Left hindlimb (tissue), 1 donor: ENCODE data around the gene OR51V1.
"Not testable (repeated sequence)": the region's sequence is repeated elsewhere in the genome, so short reads cannot be mapped to it uniquely, and the experiment has no call there.

Source experiments
- DNase-seq: peaks from one replicate; pipeline ENCODE4 v3.0.0-alpha.2; 2018

OR51V1 gene

DNA sequence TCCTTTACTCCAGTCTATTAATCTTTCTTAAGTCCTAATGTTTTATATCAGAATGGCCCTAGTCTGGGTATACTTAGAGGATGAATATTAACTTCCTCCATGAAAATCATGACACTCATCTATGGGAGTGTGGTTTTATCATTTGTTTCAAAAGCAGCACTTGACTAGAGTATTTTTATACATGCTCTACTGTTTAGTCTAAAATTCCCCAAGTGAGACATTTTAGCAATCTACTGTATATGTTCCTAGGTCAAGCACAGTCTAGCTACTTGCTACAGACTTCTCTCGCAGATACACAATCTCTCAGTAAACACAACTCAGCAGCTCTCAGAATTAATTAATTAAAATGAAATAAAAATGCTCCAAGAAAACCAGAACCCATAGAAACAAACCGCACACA lies 29.3 kb upstream of the OR51V1 start:
- no peak for DNase-seq

DNA sequence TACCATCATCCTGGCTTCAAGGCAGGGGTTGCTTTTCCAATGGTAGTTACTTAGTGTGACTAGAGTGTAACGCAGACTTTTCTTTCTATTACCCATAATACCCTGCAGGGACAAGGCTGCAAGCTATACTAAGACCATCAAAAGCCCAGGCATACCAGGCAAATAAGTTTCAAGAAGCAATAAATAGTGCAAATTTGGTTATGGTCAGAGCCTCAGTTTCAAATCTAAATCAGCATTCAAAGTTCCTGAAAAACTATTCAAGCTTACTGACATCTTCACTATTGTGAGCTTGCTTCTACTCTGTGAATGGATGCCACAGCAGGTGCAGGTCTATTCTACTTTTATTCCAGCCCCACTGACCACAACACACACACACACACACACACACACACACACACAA lies 28.9 kb upstream of the OR51V1 start:
- DNase-seq: no peak

DNA sequence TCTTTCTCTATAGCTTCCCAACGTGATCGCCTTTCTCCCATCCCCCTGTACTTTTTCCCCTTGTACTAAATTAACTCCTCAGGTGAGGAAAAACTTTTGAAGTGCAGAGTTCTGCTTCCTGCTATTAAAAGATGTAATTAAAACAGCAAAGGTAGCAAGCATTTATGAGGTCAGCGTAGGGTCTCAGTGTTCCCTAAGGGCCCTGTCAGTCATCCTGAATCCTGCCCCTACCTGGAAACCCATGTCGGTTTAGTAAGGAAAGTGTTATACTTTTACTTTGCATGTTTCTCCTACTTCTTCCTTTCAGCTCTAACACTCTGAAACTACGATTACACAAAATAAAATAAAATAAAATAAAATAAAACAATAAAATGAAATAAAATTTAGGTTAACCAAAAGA lies 27.6 kb upstream of the OR51V1 start:
- no peak for DNase-seq

DNA sequence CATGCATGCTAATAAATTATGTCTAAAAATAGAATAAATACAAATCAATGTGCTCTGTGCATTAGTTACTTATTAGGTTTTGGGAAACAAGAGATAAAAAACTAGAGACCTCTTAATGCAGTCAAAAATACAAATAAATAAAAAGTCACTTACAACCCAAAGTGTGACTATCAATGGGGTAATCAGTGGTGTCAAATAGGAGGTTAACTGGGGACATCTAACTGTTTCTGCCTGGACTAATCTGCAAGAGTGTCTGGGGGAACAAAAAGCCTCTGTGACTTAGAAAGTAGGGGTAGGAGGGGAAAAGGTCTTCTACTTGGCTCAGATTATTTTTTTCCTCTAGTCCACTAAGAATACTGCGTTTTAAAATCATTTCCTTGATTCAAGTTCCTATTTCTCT lies 27.2 kb upstream of the OR51V1 start:
- no peak for DNase-seq

DNA sequence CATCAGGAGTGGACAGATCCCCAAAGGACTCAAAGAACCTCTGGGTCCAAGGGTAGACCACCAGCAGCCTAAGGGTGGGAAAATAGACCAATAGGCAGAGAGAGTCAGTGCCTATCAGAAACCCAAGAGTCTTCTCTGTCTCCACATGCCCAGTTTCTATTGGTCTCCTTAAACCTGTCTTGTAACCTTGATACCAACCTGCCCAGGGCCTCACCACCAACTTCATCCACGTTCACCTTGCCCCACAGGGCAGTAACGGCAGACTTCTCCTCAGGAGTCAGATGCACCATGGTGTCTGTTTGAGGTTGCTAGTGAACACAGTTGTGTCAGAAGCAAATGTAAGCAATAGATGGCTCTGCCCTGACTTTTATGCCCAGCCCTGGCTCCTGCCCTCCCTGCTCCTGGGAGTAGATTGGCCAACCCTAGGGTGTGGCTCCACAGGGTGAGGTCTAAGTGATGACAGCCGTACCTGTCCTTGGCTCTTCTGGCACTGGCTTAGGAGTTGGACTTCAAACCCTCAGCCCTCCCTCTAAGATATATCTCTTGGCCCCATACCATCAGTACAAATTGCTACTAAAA lies 26.3 kb upstream of the OR51V1 start, which contains the start of gene HBB:
HBB (minus strand) TSS at position 340 of the 579 bp plus-strand sequence; CDS start at position 290, 50 bp downstream.
- DNase-seq: no peak

DNA sequence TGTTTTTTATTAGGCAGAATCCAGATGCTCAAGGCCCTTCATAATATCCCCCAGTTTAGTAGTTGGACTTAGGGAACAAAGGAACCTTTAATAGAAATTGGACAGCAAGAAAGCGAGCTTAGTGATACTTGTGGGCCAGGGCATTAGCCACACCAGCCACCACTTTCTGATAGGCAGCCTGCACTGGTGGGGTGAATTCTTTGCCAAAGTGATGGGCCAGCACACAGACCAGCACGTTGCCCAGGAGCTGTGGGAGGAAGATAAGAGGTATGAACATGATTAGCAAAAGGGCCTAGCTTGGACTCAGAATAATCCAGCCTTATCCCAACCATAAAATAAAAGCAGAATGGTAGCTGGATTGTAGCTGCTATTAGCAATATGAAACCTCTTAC lies 25.0 kb upstream of the OR51V1 start:
- no peak for DNase-seq

DNA sequence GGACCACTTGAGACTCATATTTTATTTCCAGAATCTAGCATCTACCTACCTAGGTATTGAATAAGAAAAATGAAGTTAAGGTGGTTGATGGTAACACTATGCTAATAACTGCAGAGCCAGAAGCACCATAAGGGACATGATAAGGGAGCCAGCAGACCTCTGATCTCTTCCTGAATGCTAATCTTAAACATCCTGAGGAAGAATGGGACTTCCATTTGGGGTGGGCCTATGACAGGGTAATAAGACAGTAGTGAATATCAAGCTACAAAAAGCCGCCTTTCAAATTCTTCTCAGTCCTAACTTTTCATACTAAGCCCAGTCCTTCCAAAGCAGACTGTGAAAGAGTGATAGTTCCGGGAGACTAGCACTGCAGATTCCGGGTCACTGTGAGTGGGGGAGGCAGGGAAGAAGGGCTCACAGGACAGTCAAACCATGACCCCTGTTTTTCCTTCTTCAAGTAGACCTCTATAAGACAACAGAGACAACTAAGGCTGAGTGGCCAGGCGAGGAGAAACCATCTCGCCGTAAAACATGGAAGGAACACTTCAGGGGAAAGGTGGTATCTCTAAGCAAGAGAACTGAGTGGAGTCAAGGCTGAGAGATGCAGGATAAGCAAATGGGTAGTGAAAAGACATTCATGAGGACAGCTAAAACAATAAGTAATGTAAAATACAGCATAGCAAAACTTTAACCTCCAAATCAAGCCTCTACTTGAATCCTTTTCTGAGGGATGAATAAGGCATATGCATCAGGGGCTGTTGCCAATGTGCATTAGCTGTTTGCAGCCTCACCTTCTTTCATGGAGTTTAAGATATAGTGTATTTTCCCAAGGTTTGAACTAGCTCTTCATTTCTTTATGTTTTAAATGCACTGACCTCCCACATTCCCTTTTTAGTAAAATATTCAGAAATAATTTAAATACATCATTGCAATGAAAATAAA lies 24.3 kb upstream of the OR51V1 start:
- no peak for DNase-seq

DNA sequence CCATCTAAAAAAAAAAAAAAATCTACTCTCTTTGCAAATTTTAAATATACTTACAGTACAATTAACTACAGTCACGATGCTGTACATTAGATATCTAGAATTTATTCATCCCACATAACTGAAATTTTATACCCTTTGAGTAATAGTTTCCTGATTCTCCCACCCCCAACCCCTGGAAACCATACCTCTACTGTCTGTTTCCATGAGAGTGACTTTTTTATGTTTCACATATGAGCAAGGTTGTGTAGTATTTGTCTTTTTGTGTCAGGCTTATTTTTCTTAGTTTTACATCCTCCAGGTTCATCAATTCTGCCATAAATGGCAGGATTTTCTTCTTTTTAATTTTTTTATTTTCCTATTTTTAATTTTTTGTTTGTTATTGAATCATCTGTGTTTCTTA lies 23.2 kb upstream of the OR51V1 start:
- no peak for DNase-seq

DNA sequence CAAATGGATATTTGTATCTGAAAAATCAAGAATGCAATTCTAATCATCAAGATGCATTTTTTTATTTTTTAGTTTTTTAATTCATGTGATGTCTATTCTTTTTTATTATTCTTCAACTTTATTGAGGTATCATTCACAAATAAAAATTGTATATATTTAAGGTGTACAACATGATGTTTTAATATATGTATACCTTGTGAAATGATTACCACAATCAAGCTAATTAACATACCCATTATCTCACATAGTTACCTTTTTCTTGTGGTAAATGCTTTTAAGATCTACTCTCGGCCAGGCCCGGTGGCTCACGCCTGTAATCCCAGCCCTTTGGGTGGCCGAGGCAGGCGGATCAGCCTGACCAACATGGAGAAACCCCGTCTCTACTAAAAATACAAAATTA lies 22.7 kb upstream of the OR51V1 start:
- no peak for DNase-seq

DNA sequence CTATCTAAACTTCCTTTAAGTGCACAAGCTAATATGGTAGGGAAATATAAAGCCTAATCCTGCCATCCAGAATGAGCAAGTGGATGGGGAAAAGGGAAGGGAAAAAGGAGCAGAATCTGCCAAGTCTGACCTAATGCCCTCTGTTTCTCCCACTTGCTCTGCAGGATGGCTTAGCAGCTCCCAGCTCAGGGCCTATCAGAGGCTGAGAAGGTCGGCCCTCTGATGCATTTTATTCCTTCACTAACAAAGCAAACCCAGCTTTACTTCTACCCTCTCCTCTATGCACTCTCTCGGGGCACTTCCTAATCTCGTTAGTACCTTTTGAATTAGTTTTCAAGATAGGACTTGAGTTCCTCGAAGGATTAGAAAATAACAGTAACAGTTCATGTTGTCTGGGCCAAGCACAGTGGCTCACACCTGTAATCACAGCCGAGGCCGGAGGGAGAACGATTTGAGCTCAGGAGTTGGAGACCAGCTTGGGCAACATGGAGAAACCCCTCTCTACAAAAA lies 9.9 kb upstream of the OR51V1 start:
- DNase-seq: no peak

DNA sequence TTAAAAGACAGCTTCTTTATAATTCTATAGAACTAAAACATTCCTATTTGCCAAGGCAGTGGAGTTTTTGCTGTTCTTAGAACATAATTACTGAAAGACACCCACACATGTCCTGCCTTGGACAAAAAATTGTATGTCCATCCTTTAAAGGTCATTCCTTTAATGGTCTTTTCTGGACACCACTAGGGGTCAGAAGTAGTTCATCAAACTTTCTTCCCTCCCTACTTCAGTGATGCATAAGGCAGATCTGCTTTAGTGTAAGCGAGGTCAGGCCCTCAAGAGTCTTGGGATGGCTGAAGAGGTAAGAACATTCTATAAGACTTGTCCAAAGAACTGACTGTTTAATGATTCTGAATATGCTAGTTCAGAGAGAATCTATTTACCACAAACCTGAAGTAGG lies 4.3 kb upstream of the OR51V1 start:
- no peak for DNase-seq

DNA sequence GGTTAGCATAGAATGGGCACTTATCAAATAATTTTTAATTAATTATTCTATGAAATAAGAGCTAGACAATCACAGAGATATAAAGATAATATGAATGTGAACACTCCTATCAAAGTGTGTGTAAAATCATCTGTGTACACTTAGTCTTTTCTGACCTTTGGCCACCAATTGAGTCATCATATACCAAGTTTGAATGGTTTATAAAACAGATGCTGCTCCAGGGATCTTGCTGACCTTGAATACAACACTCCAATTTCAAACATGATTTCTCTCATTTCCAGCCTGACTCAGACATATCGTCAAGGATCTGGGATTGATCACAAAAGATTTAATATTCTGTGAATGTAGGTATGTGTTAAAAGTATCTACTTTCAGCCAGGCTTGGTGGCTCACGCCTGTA lies 2.9 kb upstream of the OR51V1 start:
- no peak for DNase-seq

DNA sequence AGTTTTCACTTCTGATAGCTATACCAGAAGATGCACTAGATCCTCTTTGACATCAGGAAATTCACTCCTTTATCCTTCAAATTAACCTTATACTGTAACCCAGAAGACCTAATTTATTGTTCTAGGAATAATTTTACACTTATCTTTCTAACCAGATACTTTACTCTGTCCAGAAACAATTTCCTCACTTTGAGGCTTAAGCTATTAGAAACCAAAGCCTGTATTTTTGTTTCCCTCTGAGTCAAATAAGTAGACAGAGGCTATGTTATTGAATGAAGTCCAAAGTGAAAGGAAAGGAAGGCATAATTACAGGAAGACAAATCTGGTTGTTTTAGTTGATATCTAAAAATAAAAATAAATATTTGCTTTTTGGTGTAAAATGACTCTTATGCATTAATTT lies 2.2 kb downstream of the OR51V1 start:
- DNase-seq: no peak

DNA sequence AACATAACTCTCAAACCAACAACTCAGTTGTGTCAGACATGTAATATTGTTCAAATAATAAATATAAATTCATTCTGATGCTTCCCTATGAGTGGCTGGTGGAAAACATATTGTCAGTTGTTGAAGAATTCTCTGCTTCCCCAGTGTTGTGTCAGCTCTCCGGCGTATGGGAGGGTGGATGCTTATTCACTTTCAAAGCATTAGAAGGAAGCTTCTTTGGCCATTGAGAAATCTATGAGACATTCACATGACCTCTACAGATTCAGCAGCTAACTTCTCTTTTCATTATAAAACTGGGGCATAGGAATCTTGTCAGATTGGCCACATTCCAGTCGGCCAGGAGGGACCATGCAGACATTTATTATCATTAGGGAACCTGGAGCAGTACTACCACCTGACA lies 2.9 kb downstream of the OR51V1 start:
- no peak for DNase-seq

DNA sequence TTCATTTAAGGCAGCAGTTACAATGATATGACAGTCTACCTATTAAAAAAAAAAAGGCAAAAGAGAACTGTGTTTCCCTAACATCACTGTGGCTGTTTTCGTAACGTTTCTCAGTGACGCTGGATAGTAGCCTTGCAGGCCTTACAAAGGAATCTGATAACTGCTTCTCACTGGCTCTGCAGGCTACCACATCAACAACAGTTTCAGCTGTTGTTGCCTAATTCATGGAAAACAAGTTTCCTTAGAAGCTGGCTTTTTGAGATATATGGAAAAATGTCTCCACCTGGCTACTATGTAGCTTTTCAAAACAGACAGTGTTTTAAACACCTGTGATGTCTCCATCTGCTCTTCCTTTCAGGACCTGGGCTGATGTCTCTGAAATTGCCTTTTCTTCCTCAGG lies 3.8 kb downstream of the OR51V1 start:
- DNase-seq: no peak

DNA sequence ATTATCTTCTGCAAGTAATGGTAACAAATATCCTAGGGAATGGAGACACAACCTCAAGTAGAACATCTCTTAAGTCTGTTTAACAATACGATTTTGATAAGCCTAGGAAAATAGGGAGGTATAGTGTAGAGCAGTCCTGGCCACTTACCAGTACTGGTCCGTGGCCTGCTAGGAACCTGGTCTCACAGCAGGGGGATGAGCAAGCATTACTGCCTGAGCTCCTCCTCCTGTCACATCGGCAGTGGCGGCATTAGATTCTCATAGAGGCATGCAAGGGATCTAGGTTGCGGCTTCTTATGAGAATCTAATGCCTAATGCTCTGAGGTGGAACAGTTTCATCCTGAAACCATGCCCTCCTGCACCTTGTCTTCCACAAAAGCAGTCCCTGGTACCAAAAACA lies 4.4 kb downstream of the OR51V1 start:
- no peak for DNase-seq

DNA sequence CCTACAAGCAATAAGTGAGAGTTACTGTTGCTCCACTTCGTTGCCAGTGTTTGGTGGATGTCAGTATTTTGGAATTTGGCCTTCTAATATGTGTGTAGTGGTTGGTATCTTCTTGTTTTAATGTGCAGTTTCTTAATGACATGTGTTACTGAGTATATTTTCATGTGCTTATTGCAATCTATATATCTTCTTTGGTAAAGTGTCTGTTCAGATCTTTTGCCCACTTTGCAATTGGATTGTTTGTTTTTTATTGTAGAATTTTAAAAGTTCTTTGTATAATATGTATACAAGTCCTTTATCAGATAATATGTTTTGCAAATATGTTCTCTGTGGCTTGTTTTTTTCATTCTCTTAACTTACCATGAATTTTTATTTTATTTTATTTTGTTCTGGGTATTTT lies 7.7 kb downstream of the OR51V1 start:
- no peak for DNase-seq

DNA sequence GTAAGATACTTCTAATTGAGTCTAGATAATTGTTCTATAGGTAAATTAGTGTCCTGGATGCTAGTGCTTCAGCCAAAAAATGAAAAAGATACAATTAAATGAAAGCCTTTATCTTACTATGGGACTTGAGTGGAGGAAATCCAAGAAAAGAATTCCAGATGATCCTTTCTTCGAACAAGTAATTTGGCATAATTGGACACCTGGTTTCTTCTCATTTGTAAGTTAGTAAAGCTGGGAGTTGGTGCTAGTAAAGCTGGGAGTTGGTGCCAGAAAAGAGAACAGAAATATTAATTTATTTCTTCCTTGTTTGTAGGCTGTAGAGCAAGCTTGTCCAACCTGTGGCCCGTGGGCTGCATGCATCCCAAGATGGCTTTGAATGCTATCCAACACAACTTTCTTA lies 12.3 kb downstream of the OR51V1 start:
- no peak for DNase-seq

DNA sequence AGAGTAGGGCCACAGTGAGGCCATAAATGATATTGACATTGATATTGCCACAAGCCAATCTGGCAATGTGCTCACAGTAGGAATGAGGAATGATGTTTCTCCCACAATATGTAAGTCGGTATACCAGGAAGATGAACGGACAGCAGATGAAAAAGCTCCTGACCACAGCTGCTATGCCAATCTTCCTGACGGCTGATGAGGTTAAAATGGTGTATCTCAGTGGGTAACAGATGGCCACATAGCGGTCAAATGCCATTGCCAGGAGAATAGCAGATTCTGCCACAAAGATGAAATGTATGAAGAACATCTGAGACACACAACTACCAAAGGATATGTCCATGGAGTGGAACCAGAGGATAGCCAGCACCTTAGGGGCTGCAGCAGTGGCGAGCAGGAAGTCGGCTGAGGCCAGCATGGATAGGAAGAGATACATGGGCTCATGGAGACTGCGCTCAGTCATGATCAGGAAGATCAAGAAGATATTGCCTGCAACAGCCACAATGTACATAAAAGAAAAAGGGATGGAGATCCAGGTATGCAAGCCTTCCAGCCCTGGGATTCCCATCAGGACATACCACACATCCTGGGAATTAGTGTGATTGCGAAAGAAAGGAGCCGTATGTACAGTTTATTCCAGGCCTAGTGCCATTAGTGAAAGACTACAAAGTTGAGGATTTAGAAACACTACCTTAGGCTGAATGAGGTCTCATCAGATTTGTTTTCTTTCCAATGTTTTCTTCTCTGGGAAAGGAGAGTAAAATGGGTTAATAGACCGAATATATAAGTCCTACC lies 22.2 kb downstream of the OR51V1 start:
- no peak for DNase-seq

DNA sequence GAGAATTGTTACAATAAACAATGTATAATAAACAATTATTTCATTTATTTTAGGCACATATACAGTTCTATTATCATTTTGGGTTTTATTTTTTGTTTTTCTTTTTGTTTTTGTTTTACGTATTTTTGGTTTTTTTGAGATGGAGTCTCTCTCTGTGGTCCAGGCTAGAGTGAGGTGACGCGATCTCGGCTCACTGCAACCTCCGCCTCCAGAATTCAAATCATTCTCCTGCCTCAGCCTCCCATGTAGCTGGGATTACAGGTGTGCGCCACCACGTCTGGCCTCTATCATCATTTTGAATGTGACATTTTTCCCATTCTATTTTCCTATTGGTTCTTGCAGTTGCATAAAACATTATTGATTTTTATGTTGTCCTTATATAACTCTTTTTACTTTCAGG lies 25.5 kb downstream of the OR51V1 start:
- DNase-seq: no peak

DNA sequence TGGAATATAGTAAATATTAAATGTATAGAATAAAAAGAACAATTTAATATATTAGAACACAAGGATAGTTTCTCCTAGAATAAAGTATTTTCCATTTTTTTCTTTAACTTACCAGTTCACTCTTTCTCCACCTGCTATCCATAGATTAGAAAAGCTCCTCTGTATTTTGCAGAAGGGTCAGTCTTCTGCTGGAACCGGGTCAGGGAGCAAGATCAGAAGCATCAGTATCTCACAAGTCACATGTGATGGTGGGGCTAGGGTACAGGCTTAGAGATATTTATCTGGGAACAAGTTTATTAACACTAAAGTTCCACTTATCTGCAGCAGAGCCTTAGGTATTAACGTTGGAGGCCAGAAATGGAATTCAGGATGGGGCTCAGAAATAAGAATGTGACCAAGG lies 28.6 kb downstream of the OR51V1 start:
- DNase-seq: no peak

DNA sequence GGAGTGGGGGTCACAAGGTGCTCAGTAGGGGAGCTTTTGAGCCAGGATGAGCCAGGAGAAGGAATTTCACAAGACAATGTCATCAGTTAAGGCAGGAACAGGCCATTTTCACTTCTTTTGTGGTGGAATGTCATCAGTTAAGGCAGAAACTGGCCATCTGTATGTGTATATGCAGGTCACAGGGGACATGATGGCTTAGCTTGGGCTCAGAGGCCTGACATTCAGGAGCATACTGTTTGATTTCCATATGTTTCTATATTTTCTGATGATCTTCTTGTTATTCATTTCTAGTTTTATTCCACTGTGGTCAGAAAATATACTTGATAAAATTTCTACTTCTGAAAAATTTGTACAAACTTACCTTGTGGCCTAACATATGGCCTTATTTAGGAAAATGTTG lies 34.6 kb downstream of the OR51V1 start:
- DNase-seq: not testable (repeated sequence)

DNA sequence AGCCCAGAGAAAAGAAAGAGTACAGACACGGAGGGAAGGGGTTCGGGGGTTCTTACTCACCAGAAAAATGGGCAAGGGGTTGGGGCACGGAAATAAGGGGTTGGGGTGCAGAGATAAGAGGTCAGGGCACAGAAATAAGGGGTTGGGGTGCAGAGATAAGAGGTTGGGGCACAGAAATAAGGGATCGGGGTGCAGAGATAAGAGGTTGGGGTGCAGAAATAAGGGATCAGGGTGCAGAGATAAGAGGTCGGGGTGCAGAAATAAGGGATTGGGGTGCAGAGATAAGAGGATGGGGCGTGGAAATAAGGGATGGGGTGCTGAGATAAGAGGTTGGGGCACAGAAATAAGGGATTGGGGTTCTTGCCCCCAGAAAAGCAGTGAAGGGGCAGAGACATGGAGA lies 35.7 kb downstream of the OR51V1 start:
- DNase-seq: not testable (repeated sequence)

DNA sequence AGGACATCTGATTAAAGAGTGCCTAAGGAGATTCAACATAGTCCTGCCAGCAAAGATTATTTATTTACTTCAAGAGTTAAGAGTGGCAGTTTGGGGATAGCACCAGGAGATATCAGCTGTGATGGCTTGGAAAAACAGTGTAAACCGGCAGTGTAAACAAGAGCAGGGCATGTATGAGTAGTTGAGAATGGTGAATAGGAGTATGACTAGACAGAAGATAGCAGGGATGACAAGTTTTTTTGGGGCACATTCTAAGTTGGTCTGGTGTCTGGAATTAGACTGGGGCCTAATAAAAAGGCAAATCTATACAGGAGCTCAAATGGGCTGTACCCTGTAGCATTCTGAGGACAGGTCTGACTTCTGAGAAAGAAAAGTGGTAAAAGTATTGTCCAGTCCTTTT lies 39.4 kb downstream of the OR51V1 start:
- not testable (repeated sequence) for DNase-seq
